BLaER1 treated with 17β-estradiol and CSF1 and Interleukin-3, amounts not matched to agents 10 nM and 100 nM (cell line): ENCODE data around the gene KIAA0825.

Source experiments
- H3K27ac ChIP-seq, 11 experiments: shearing (Covaris generic); formaldehyde crosslinking; 2 replicates each; pipeline ENCODE4 v1.8.1; 2022
- H3K27me3 ChIP-seq, 11 experiments: shearing (Covaris generic); formaldehyde crosslinking; 2 replicates each; pipeline ENCODE4 v1.8.1; 2022
- H3K36me3 ChIP-seq, 11 experiments: shearing (Covaris generic); formaldehyde crosslinking; 2 replicates each; pipeline ENCODE4 v1.8.1; 2022
- H3K4me1 ChIP-seq, 10 experiments: shearing (Covaris generic); formaldehyde crosslinking; 2 replicates each; pipeline ENCODE4 v1.8.1; 2022
- H3K4me2 ChIP-seq, 11 experiments: shearing (Covaris generic); formaldehyde crosslinking; 2 replicates each; pipeline ENCODE4 v1.8.1; 2022
- H3K4me3 ChIP-seq, 10 experiments: shearing (Covaris generic); formaldehyde crosslinking; 2 replicates each; pipeline ENCODE4 v1.8.1; 2022
- H3K9ac ChIP-seq, 11 experiments: shearing (Covaris generic); formaldehyde crosslinking; 2 replicates each; pipeline ENCODE4 v1.8.1; 2022
- H3K9me3 ChIP-seq, 11 experiments: shearing (Covaris generic); formaldehyde crosslinking; replicated peaks in 1 of 11; 2 replicates each; pipeline ENCODE4 v1.8.1; 2022
- H4K20me1 ChIP-seq, 11 experiments: shearing (Covaris generic); formaldehyde crosslinking; 2 replicates each; pipeline ENCODE4 v1.8.1; 2022
- Cebpa-rat ChIP-seq, 11 experiments: shearing (Covaris generic); IDR thresholded peaks; 2 replicates each; pipeline ENCODE4 v1.8.1; 2022

Gene KIAA0825

GRCh38 chr5:94618493-94619328 is at the start of gene KIAA0825, which contains the start of gene SLF1:
Gene KIAA0825 (minus strand): TSS chr5:94618604. CDS start chr5:94537126, 81,478 bp downstream.
Gene SLF1 (plus strand): TSS chr5:94618669. CDS start chr5:94628811, 10,142 bp downstream.
- H3K4me2 ChIP-seq, result peak within 1 kb of the TSS; percentile 79 to 95 (median 88)
- H3K27me3 ChIP-seq, result no peaks in the 10 kb centered on the region
- H3K4me1 ChIP-seq, result peaks cover 24 to 52% (median 33%) of the 10 kb centered on the region in 10 experiments
- H3K9me3 ChIP-seq, result no peaks in the 10 kb centered on the region
- peak within 1 kb of the TSS; percentile 75 to 96 (median 90) for H3K4me3 ChIP-seq
- no peak for TF ChIP-seq Cebpa-rat (IDR thresholded peaks at IDR 0.05)
- peaks cover 0 to 18% (median 8%) of the 10 kb centered on the region in 11 experiments; a peak in 12 of 22 replicates for H4K20me1 ChIP-seq
- H3K36me3 ChIP-seq, result no peaks in the 10 kb centered on the region
- H3K27ac ChIP-seq, result peak within 1 kb of the TSS; percentile 25 to 84 (median 80); a peak in 21 of 22 replicates
- peak within 1 kb of the TSS; percentile 73 to 88 (median 83) for H3K9ac ChIP-seq

- no peaks in the 10 kb centered on the region for H3K27me3 ChIP-seq
- H3K36me3 ChIP-seq, result peaks cover 8 to 82% (median 46%) of the 10 kb centered on the region in 11 experiments; a peak in 21 of 22 replicates
- no peak for TF ChIP-seq Cebpa-rat (IDR thresholded peaks at IDR 0.05)
Measured at GRCh38 chr5:94667937-94668336, 49.5 kb upstream of the KIAA0825 start.

GRCh38 chr5:94661086-94661485 is 42.7 kb upstream of the KIAA0825 start:
- H3K36me3 ChIP-seq, result peaks cover 40 to 96% (median 74%) of the 10 kb centered on the region in 11 experiments
- no peak for TF ChIP-seq Cebpa-rat (IDR thresholded peaks at IDR 0.05)
- H3K27me3 ChIP-seq, result no peaks in the 10 kb centered on the region
- no peak overlapping the region for H3K4me3 ChIP-seq
- no peaks in the 10 kb centered on the region for H4K20me1 ChIP-seq
- no peak overlapping the region for H3K27ac ChIP-seq
- H3K4me2 ChIP-seq, result no peak overlapping the region
- no peaks in the 10 kb centered on the region for H3K4me1 ChIP-seq
- H3K9ac ChIP-seq, result no peak overlapping the region
- peaks cover 29 to 36% (median 33%) of the 10 kb centered on the region in 11 experiments for H3K9me3 ChIP-seq

More at GRCh38 chr5:94667937-94668336, 49.5 kb upstream of the KIAA0825 start:
- Histone ChIP-seq H3K9ac (no peak overlapping the region), H4K20me1 (no peaks in the 10 kb centered on the region), H3K4me2 (no peak overlapping the region), H3K9me3 (no peaks in the 10 kb centered on the region), H3K27ac (no peak overlapping the region), H3K4me3 (no peak overlapping the region), H3K4me1 (peaks cover 0 to 8% (median 0%) of the 10 kb centered on the region in 10 experiments; a peak in 4 of 20 replicates)

GRCh38 chr5:94660506-94660905 is 42.1 kb upstream of the KIAA0825 start:
- Histone ChIP-seq H3K4me1 (no peaks in the 10 kb centered on the region), H3K27ac (no peak overlapping the region), H4K20me1 (no peaks in the 10 kb centered on the region), H3K36me3 (peaks cover 44 to 96% (median 76%) of the 10 kb centered on the region in 11 experiments), H3K4me3 (no peak overlapping the region), H3K9ac (no peak overlapping the region), H3K4me2 (no peak overlapping the region), H3K9me3 (peaks cover 33 to 41% (median 39%) of the 10 kb centered on the region in 11 experiments), H3K27me3 (no peaks in the 10 kb centered on the region)
- no peak for TF ChIP-seq Cebpa-rat (IDR thresholded peaks at IDR 0.05)

- Histone ChIP-seq H3K27ac (no peak overlapping the region), H3K36me3 (peaks cover 44 to 96% (median 76%) of the 10 kb centered on the region in 11 experiments), H3K27me3 (no peaks in the 10 kb centered on the region), H4K20me1 (no peaks in the 10 kb centered on the region), H3K4me3 (no peak overlapping the region), H3K4me2 (no peak overlapping the region), H3K9me3 (peaks cover 46 to 63% (median 51%) of the 10 kb centered on the region in 11 experiments), H3K4me1 (no peaks in the 10 kb centered on the region), H3K9ac (no peak overlapping the region)
- TF ChIP-seq Cebpa-rat (IDR thresholded peaks at IDR 0.05), result no peak
Measured at GRCh38 chr5:94658272-94658671, 39.9 kb upstream of the KIAA0825 start.

- no peak overlapping the region for H3K4me3 ChIP-seq
- no peak overlapping the region for H3K4me2 ChIP-seq
- H3K9ac ChIP-seq, result no peak overlapping the region
- H3K4me1 ChIP-seq, result no peaks in the 10 kb centered on the region
- no peaks in the 10 kb centered on the region for H3K27me3 ChIP-seq
- H4K20me1 ChIP-seq, result no peaks in the 10 kb centered on the region; a peak in 1 of 22 replicates
- H3K9me3 ChIP-seq, result peaks cover 2 to 15% (median 9%) of the 10 kb centered on the region in 11 experiments; a peak in 21 of 22 replicates
- H3K27ac ChIP-seq, result no peak overlapping the region
- peaks cover 14 to 89% (median 63%) of the 10 kb centered on the region in 11 experiments for H3K36me3 ChIP-seq
- no peak for TF ChIP-seq Cebpa-rat (IDR thresholded peaks at IDR 0.05)
Measured at GRCh38 chr5:94649874-94650273, 31.5 kb upstream of the KIAA0825 start.

GRCh38 chr5:94646758-94647157 is 28.4 kb upstream of the KIAA0825 start:
- H3K36me3 ChIP-seq, result peaks cover 13 to 87% (median 51%) of the 10 kb centered on the region in 11 experiments; a peak in 20 of 22 replicates
- no peak overlapping the region for H3K4me2 ChIP-seq

GRCh38 chr5:94645053-94645452 is 26.6 kb upstream of the KIAA0825 start:
- no peaks in the 10 kb centered on the region for H3K27me3 ChIP-seq
- peaks cover 27 to 89% (median 61%) of the 10 kb centered on the region in 11 experiments for H3K36me3 ChIP-seq
- H3K4me3 ChIP-seq, result no peak overlapping the region

More at GRCh38 chr5:94646758-94647157, 28.4 kb upstream of the KIAA0825 start:
- TF ChIP-seq Cebpa-rat (IDR thresholded peaks at IDR 0.05), result no peak
- Histone ChIP-seq H4K20me1 (no peaks in the 10 kb centered on the region; a peak in 1 of 22 replicates), H3K27me3 (no peaks in the 10 kb centered on the region), H3K4me1 (no peaks in the 10 kb centered on the region), H3K9me3 (peaks cover 0 to 7% (median 2%) of the 10 kb centered on the region in 11 experiments; a peak in 5 of 22 replicates), H3K4me3 (no peak overlapping the region), H3K27ac (no peak overlapping the region), H3K9ac (no peak overlapping the region)

GRCh38 chr5:94640176-94640575 is 21.8 kb upstream of the KIAA0825 start:
- Histone ChIP-seq H3K4me1 (no peaks in the 10 kb centered on the region), H3K4me3 (no peak overlapping the region), H4K20me1 (no peaks in the 10 kb centered on the region), H3K27ac (no peak overlapping the region), H3K4me2 (no peak overlapping the region), H3K9me3 (peaks cover 51 to 70% (median 65%) of the 10 kb centered on the region in 11 experiments), H3K27me3 (no peaks in the 10 kb centered on the region), H3K36me3 (peaks cover 61 to 97% (median 83%) of the 10 kb centered on the region in 11 experiments), H3K9ac (no peak overlapping the region)
- no peak for TF ChIP-seq Cebpa-rat (IDR thresholded peaks at IDR 0.05)

More at GRCh38 chr5:94645053-94645452, 26.6 kb upstream of the KIAA0825 start:
- Histone ChIP-seq H3K9me3 (peaks cover 7 to 21% (median 17%) of the 10 kb centered on the region in 11 experiments; a peak in 21 of 22 replicates), H3K9ac (no peak overlapping the region), H3K4me2 (no peak overlapping the region), H4K20me1 (no peaks in the 10 kb centered on the region; a peak in 1 of 22 replicates), H3K4me1 (no peaks in the 10 kb centered on the region), H3K27ac (no peak overlapping the region)
- no peak for TF ChIP-seq Cebpa-rat (IDR thresholded peaks at IDR 0.05)
